Measurements from ENCODE around the gene NFE2L3. TPM values are rescaled to one million over a fixed set of nuclear protein-coding genes. Genes with fewer than 3 reads are reported as not detected.

NFE2L3 gene
- total and polyA plus RNA-seq, 9 of the 15 experiments (the other 6 are each of a cell fraction or from before 2014, with no cell fraction given) = 2.9 to 16.9 (median 12.4) TPM

- TF ChIP-seq ZNF347 (CRISPR knock-in tag; IDR thresholded peaks at IDR 0.05; ENCODE audit: low read depth) (0 out of 2 replicates have a peak, but pooled peaks have one; percentile 37), ILF3 (IDR thresholded peaks at IDR 0.05; ENCODE audit: borderline replicate concordance) (peak; percentile 83), ZNF354B (CRISPR knock-in tag; IDR thresholded peaks at IDR 0.05) (no peak), ZNF75A (CRISPR knock-in tag; IDR thresholded peaks at IDR 0.05) (no peak), ZBTB33 (CRISPR knock-in tag; IDR thresholded peaks at IDR 0.05) (no peak), POLR2AphosphoS2 (IDR thresholded peaks at IDR 0.05; ENCODE audit: low read length) (peak; percentile 88), GATAD2B (IDR thresholded peaks at IDR 0.05; ENCODE audit: borderline replicate concordance) (no peak), SIX5 (IDR thresholded peaks at IDR 0.05; ENCODE audit: borderline replicate concordance in 1 of 2, insufficient read depth in 1 of 2, low read depth in 1 of 2, low read length in 2 of 2) (no peak), SUPT5H (IDR thresholded peaks at IDR 0.05) (peak; percentile 69), MYNN (IDR thresholded peaks at IDR 0.05) (0 out of 2 replicates have a peak, but pooled peaks have one; percentile 49), MYNN (CRISPR knock-in tag; IDR thresholded peaks at IDR 0.05) (no peak), EWSR1 (IDR thresholded peaks at IDR 0.05; ENCODE audit: borderline replicate concordance, low read depth, partially characterized antibody) (peak; percentile 72), DLX4 (CRISPR knock-in tag; IDR thresholded peaks at IDR 0.05) (0 out of 2 replicates have a peak, but pooled peaks have one; percentile 34), ESRRA (IDR thresholded peaks at IDR 0.05; ENCODE audit: borderline replicate concordance, low read depth) (no peak)
- TF ChIP-seq, protein P1, sequence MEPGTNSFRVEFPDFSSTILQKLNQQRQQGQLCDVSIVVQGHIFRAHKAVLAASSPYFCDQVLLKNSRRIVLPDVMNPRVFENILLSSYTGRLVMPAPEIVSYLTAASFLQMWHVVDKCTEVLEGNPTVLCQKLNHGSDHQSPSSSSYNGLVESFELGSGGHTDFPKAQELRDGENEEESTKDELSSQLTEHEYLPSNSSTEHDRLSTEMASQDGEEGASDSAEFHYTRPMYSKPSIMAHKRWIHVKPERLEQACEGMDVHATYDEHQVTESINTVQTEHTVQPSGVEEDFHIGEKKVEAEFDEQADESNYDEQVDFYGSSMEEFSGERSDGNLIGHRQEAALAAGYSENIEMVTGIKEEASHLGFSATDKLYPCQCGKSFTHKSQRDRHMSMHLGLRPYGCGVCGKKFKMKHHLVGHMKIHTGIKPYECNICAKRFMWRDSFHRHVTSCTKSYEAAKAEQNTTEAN (CRISPR knock-in tag; IDR thresholded peaks at IDR 0.05) = 0 out of 2 replicates have a peak, but pooled peaks have one; percentile 28
Measured at GRCh38 chr7:26212921-26213718, 61.1 kb downstream of the NFE2L3 start (continued).
